Measurements from ENCODE around the gene KRT82.
A peak's percentile ranks its signal among the peaks of the same experiment; 100 is the strongest.
"Not testable (repeated sequence)": the region's sequence is repeated elsewhere in the genome, so short reads cannot be mapped to it uniquely, and the experiment has no call there.

KRT82 gene

GRCh38 chr12:52415870-52416750, 10.0 kb upstream of the KRT82 start:
- no peak for TF ChIP-seq ZFX (IDR thresholded peaks at IDR 0.05; ENCODE audit: borderline replicate concordance)
- TF ChIP-seq CTCF (IDR thresholded peaks at IDR 0.05), result no peak
- H3K27ac ChIP-seq, result no peak overlapping the region

GRCh38 chr12:52414936-52415335, 8.8 kb upstream of the KRT82 start:
- H3K27ac ChIP-seq, result no peak overlapping the region
- no peak for TF ChIP-seq ZFX (IDR thresholded peaks at IDR 0.05; ENCODE audit: borderline replicate concordance)
- no peak for TF ChIP-seq CTCF (IDR thresholded peaks at IDR 0.05)

GRCh38 chr12:52413782-52414345, 7.7 kb upstream of the KRT82 start:
- TF ChIP-seq ZFX (IDR thresholded peaks at IDR 0.05; ENCODE audit: borderline replicate concordance) (no peak), CTCF (IDR thresholded peaks at IDR 0.05) (0 out of 2 replicates have a peak, but pooled peaks have one; percentile 10)
- no peak overlapping the region for H3K27ac ChIP-seq

GRCh38 chr12:52413202-52413601, 7.1 kb upstream of the KRT82 start:
- no peak overlapping the region for H3K27ac ChIP-seq
- TF ChIP-seq ZFX (IDR thresholded peaks at IDR 0.05; ENCODE audit: borderline replicate concordance) (no peak), CTCF (IDR thresholded peaks at IDR 0.05) (no peak)

GRCh38 chr12:52411815-52412214, 5.7 kb upstream of the KRT82 start:
- TF ChIP-seq CTCF (IDR thresholded peaks at IDR 0.05), result no peak
- no peak for TF ChIP-seq ZFX (IDR thresholded peaks at IDR 0.05; ENCODE audit: borderline replicate concordance)
- H3K27ac ChIP-seq, result no peak overlapping the region

- not testable (repeated sequence) for H3K27ac ChIP-seq
Observed at GRCh38 chr12:52410589-52411248, 4.6 kb upstream of the KRT82 start.

GRCh38 chr12:52407918-52408317, 1.8 kb upstream of the KRT82 start:
- no peak for TF ChIP-seq CTCF (IDR thresholded peaks at IDR 0.05)
- TF ChIP-seq ZFX (IDR thresholded peaks at IDR 0.05; ENCODE audit: borderline replicate concordance), result no peak
- H3K27ac ChIP-seq, result no peak overlapping the region

All from 22Rv1 (cell line).